A549 (cell line): Measurements from ENCODE around the gene HOXA13. TPM values are rescaled to one million over a fixed set of nuclear protein-coding genes. Genes with fewer than 3 reads are reported as not detected.

Experiments used
- ATAC-seq, 2 experiments: fragments of 200-7000 bp in 1 of 2; fragments of >200 bp in 1 of 2; cut with Nextera tagmentation in 1 of 2; cut with Tn5 transposase in 1 of 2; 3 replicates each; pipeline versions ENCODE4 v1.8.0 to v1.9.1; 2018 to 2020; ENCODE audit warnings: mild to moderate bottlenecking in 1 of 2, moderate library complexity in 1 of 2
- CTCF ChIA-PET: fragments of 300-600 bp; sonication (Branson Sonifier 250); formaldehyde crosslinking; extraction: SDS; loops from one replicate; lab custom pipeline; 2021; ENCODE audit warnings: antibody characterized with exemption, inconsistent platforms; lab: Yijun Ruan, JAX
- POLR2A ChIA-PET: fragments of 350-600 bp; formaldehyde crosslinking; extraction: SDS; loops from one replicate; lab custom pipeline; 2021; ENCODE audit warnings: antibody characterized with exemption, inconsistent platforms; lab: Yijun Ruan, JAX
- DNase-seq, 2 experiments: peaks; one replicate each; pipeline versions ENCODE4 v3.0.0 to v3.0.0-alpha.2; 2011 to 2016; ENCODE audit warnings: low read depth in 1 of 2, low spot score in 1 of 2
- FAIRE-seq: peaks from 2 replicates; lab custom pipeline; 2011; peaks lifted over from hg19 to GRCh38; lab: Jason Lieb, UNC
- H3K27ac ChIP-seq, 2 experiments: fragments of >200 bp; sonication (Bioruptor Twin); formaldehyde crosslinking; 3 replicates each; pipeline ENCODE4 v1.5.1; 2016 to 2017
- H3K4me1 ChIP-seq: fragments of >200 bp; sonication (Bioruptor Twin); formaldehyde crosslinking; 3 replicates; pipeline ENCODE4 v1.6.1; 2016
- H3K4me2 ChIP-seq: fragments of >200 bp; sonication (Bioruptor Twin); formaldehyde crosslinking; 3 replicates; pipeline ENCODE4 v1.6.1; 2016
- H3K4me3 ChIP-seq: fragments of >200 bp; sonication (Bioruptor Twin); formaldehyde crosslinking; 3 replicates; pipeline ENCODE4 v1.5.1; 2016
- H3K9me3 ChIP-seq: fragments of >200 bp; sonication (Bioruptor Twin); formaldehyde crosslinking; 3 replicates; pipeline ENCODE4 v1.6.1; 2016
- BCL3 ChIP-seq: fragments of >200 bp; sonication (Bioruptor Twin); formaldehyde crosslinking; IDR thresholded peaks from 3 replicates; pipeline ENCODE4 v1.6.1; 2016
- BHLHE40 ChIP-seq: IDR thresholded peaks from 2 replicates; pipeline ENCODE4 v1.6.1; 2012; ENCODE audit warnings: low read depth, low read length, inconsistent platforms
- CEBPB ChIP-seq, 2 experiments: fragments of >200 bp in 1 of 2; sonication (Bioruptor Twin) in 1 of 2; formaldehyde crosslinking in 1 of 2; IDR thresholded peaks; 2 replicates each; pipeline ENCODE4 v1.6.1; 2012 to 2016
- CTCF ChIP-seq: fragments of >200 bp; sonication (Bioruptor Twin); formaldehyde crosslinking; IDR thresholded peaks from 3 replicates; pipeline ENCODE4 v1.5.1; 2016
- EHF ChIP-seq: fragments of 250-450 bp; sonication (Bioruptor Pico); IDR thresholded peaks from 2 replicates; pipeline ENCODE4 v1.5.0; 2020; ENCODE audit warnings: mild to moderate bottlenecking
- EP300 ChIP-seq, 2 experiments: fragments of >200 bp; sonication (Bioruptor Twin); formaldehyde crosslinking; IDR thresholded peaks; 2 replicates in 1 of 2; 3 replicates in 1 of 2; pipeline ENCODE4 v1.6.1; 2016 to 2017
- ESRRA ChIP-seq: fragments of 150-350 bp; IDR thresholded peaks from 2 replicates; pipeline ENCODE4 v1.6.1; 2014; ENCODE audit warnings: mild to moderate bottlenecking, low read length, borderline replicate concordance
- FOXS1 ChIP-seq: fragments of 250-450 bp; sonication (Bioruptor Pico); IDR thresholded peaks from 2 replicates; pipeline ENCODE4 v1.5.0; 2020; ENCODE audit warnings: mild to moderate bottlenecking, moderate library complexity
- NFE2L2 ChIP-seq: fragments of 150-350 bp; conservative IDR thresholded peaks from 2 replicates; pipeline ENCODE4 v1.6.1; 2014; ENCODE audit warnings: low read length
- PBX3 ChIP-seq: IDR thresholded peaks from 2 replicates; pipeline ENCODE4 v1.6.1; 2012
- POLR2AphosphoS2 ChIP-seq: conservative IDR thresholded peaks from 2 replicates; pipeline ENCODE4 v1.6.1; 2012; ENCODE audit warnings: low read length, improper control_type of control experiment, inconsistent platforms
- RAD21 ChIP-seq, 2 experiments: fragments of >200 bp in 1 of 2; sonication (Bioruptor Twin) in 1 of 2; formaldehyde crosslinking in 1 of 2; IDR thresholded peaks in 1 of 2; conservative IDR thresholded peaks in 1 of 2; 2 replicates in 1 of 2; 3 replicates in 1 of 2; pipeline ENCODE4 v1.6.1; 2012 to 2018; ENCODE audit warnings: inconsistent platforms in 1 of 2
- ZFP36 ChIP-seq: fragments of 450-650 bp; IDR thresholded peaks from 2 replicates; pipeline ENCODE4 v1.6.1; 2014; ENCODE audit warnings: borderline replicate concordance; ENCODE audit not compliant: partially characterized antibody
- ZSCAN20 ChIP-seq: fragments of 250-450 bp; sonication (Bioruptor Pico); IDR thresholded peaks from 2 replicates; pipeline ENCODE4 v1.8.0; 2022; ENCODE audit warnings: mild to moderate bottlenecking, moderate library complexity
- WGBS: methylation state at CpG from one replicate; pipeline ENCODE4 v1.1.6; 2017; ENCODE audit errors: missing lambda C conversion rate; 5-methylcytosine and 5-hydroxymethylcytosine counted together
- polyA plus RNA-seq, 4 experiments: library from polyadenylated mRNA; depleted of rRNA in 3 of 4; stranded (reverse); fragments of >200 nt; fragmentation: RNase III in 1 of 4; extraction: RNeasy Plus Mini Kit Qiagen cat#74134 plus additional on column Dnase treatment in 1 of 4; gene quantifications; 2 replicates in 3 of 4; 3 replicates in 1 of 4; pipeline ENCODE4 v1.2.3, GENCODE V29; 2011 to 2017
- TF ChIP-seq, protein P1 (sequence below): fragments of 200-600 bp; sonication (generic); IDR thresholded peaks from 2 replicates; pipeline ENCODE4 v1.6.1; 2016; ENCODE audit warnings: antibody characterized with exemption, mild to moderate bottlenecking, moderate library complexity
- TF ChIP-seq, protein P2 (sequence below): fragments of >200 bp; sonication (Bioruptor Twin); formaldehyde crosslinking; IDR thresholded peaks from 2 replicates; pipeline ENCODE4 v1.6.1; 2016
- TF ChIP-seq, protein P3 (sequence below): IDR thresholded peaks from 2 replicates; pipeline ENCODE4 v1.6.1; 2012; ENCODE audit warnings: low read depth, borderline replicate concordance

HOXA13 gene
- polyA plus RNA-seq, 2 of the 4 experiments (the other 2 are of a cell fraction), result 2.2 to 2.7 TPM

- ChIA-PET POLR2A (no interaction called here), CTCF (interaction anchor here (0.6 to 1.4 kb wide), 2 partner anchors 11 to 22 kb away, joined by 3 to 4 read pairs; no protein-coding TSS in a partner anchor)
- WGBS, result 92% methylated on average over 46 of the region's 50 CpGs
These were observed 13.7 kb upstream of the HOXA13 start for GRCh38 chr7:27213433-27214238.

GRCh38 chr7:27212497-27213432, 12.9 kb upstream of the HOXA13 start:
- no peak for FAIRE-seq
- WGBS, result 87% methylated on average over 43 of the region's 52 CpGs

More at GRCh38 chr7:27213433-27214238, 13.7 kb upstream of the HOXA13 start:
- no peak overlapping the region for H3K4me3 ChIP-seq
- H3K4me2 ChIP-seq, result no peak overlapping the region
- peak overlapping the region in 1 of 2 experiments; percentile 45; a peak in 2 of 6 replicates for H3K27ac ChIP-seq
- H3K4me1 ChIP-seq, result peaks cover 12% of the 10 kb centered on the region; the same call in 2 of the 3 replicates
- TF ChIP-seq EP300 (IDR thresholded peaks at IDR 0.05) (no peak), ZSCAN20 (CRISPR knock-in tag) (no peak), EHF (no peak)
- TF ChIP-seq, all 56 proteins: peak for 0
- ATAC-seq, result no peak
- no peaks in the 10 kb centered on the region for H3K9me3 ChIP-seq
- FAIRE-seq, result no peak
- no peak for DNase-seq

More at GRCh38 chr7:27212497-27213432, 12.9 kb upstream of the HOXA13 start:
- H3K27ac ChIP-seq, result no peak overlapping the region
- TF ChIP-seq ZFP36, result no peak
- no peak for TF ChIP-seq BHLHE40
- TF ChIP-seq FOXS1 (CRISPR knock-in tag), result no peak
- no peak for TF ChIP-seq NFE2L2
- TF ChIP-seq RAD21 (conservative IDR thresholded peaks at IDR 0.05 in 1 of 2, IDR thresholded peaks at IDR 0.05 in 1 of 2), result no peak
- no peak for TF ChIP-seq CEBPB (IDR thresholded peaks at IDR 0.05)
- TF ChIP-seq CTCF, result no peak
- TF ChIP-seq, protein P1, sequence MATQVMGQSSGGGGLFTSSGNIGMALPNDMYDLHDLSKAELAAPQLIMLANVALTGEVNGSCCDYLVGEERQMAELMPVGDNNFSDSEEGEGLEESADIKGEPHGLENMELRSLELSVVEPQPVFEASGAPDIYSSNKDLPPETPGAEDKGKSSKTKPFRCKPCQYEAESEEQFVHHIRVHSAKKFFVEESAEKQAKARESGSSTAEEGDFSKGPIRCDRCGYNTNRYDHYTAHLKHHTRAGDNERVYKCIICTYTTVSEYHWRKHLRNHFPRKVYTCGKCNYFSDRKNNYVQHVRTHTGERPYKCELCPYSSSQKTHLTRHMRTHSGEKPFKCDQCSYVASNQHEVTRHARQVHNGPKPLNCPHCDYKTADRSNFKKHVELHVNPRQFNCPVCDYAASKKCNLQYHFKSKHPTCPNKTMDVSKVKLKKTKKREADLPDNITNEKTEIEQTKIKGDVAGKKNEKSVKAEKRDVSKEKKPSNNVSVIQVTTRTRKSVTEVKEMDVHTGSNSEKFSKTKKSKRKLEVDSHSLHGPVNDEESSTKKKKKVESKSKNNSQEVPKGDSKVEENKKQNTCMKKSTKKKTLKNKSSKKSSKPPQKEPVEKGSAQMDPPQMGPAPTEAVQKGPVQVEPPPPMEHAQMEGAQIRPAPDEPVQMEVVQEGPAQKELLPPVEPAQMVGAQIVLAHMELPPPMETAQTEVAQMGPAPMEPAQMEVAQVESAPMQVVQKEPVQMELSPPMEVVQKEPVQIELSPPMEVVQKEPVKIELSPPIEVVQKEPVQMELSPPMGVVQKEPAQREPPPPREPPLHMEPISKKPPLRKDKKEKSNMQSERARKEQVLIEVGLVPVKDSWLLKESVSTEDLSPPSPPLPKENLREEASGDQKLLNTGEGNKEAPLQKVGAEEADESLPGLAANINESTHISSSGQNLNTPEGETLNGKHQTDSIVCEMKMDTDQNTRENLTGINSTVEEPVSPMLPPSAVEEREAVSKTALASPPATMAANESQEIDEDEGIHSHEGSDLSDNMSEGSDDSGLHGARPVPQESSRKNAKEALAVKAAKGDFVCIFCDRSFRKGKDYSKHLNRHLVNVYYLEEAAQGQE, result no peak
- TF ChIP-seq ESRRA, result no peak
- TF ChIP-seq, protein P2, sequence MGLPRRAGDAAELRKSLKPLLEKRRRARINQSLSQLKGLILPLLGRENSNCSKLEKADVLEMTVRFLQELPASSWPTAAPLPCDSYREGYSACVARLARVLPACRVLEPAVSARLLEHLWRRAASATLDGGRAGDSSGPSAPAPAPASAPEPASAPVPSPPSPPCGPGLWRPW, result no peak
- no peak for TF ChIP-seq BCL3
- no peak for TF ChIP-seq PBX3
- no peak for TF ChIP-seq POLR2AphosphoS2
- TF ChIP-seq, protein P3, sequence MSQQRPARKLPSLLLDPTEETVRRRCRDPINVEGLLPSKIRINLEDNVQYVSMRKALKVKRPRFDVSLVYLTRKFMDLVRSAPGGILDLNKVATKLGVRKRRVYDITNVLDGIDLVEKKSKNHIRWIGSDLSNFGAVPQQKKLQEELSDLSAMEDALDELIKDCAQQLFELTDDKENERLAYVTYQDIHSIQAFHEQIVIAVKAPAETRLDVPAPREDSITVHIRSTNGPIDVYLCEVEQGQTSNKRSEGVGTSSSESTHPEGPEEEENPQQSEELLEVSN, result no peak
- H3K9me3 ChIP-seq, result no peaks in the 10 kb centered on the region
- ChIA-PET CTCF (interaction anchor here (1.1 to 3.8 kb wide), 6 partner anchors 12 to 881 kb away, joined by 3 to 48 read pairs (median 8); no protein-coding TSS in a partner anchor), POLR2A (no interaction called here)
- peaks cover 12% of the 10 kb centered on the region; the same call in 2 of the 3 replicates for H3K4me1 ChIP-seq
- H3K4me2 ChIP-seq, result no peak overlapping the region
- no peak for DNase-seq
- H3K4me3 ChIP-seq, result no peak overlapping the region
- ATAC-seq, result no peak
